GM12878 (cell line): ENCODE results near the gene PSMG3. TPM values are rescaled to one million over a fixed set of nuclear protein-coding genes. Genes with fewer than 3 reads are reported as not detected.
A peak's percentile ranks its signal among the peaks of the same experiment; 100 is the strongest.

ENCODE experiments used
- ATAC-seq: fragments of 200-7000 bp; cut with Tn5 transposase; 3 replicates; pipeline ENCODE4 v1.9.1; 2020; ENCODE audit warnings: mild to moderate bottlenecking, moderate library complexity
- BruUV-seq: library from RNA; stranded (reverse); fragments of 400-500 nt; replicated peaks from 2 replicates; lab custom pipeline; 2021; lab: Mats Ljungman, UMichigan
- CTCF ChIA-PET: fragments of 300-600 bp; sonication (Branson Sonifier 250); formaldehyde crosslinking; extraction: SDS; loops from one replicate; lab custom pipeline; 2021; ENCODE audit warnings: inconsistent platforms; lab: Yijun Ruan, JAX
- POLR2A ChIA-PET: fragments of 350-600 bp; formaldehyde crosslinking; extraction: SDS; loops from one replicate; lab custom pipeline; 2021; ENCODE audit warnings: inconsistent platforms; lab: Charles Lee
- RAD21 ChIA-PET: fragments of 300-600 bp; sonication (Branson Sonifier 250); formaldehyde crosslinking; loops from one replicate; lab custom pipeline; 2023; ENCODE audit warnings: antibody characterized with exemption; ENCODE audit not compliant: unreplicated experiment; lab: Charles Lee
- SMC1A ChIA-PET: fragments of 300-600 bp; sonication (Branson Sonifier 250); formaldehyde crosslinking; loops from one replicate; lab custom pipeline; 2023; ENCODE audit not compliant: unreplicated experiment, uncharacterized antibody; lab: Charles Lee
- DNase-seq: peaks from one replicate; pipeline ENCODE4 v3.0.0-alpha.2; 2011; ENCODE audit warnings: low read depth, low spot score
- FAIRE-seq: peaks from 3 replicates; lab custom pipeline; 2011; peaks lifted over from hg19 to GRCh38; lab: Jason Lieb, UNC
- H2AFZ ChIP-seq: 2 replicates; pipeline ENCODE4 v1.6.0; 2011; ENCODE audit warnings: low read depth, low read length, control low read depth; ENCODE audit not compliant: control insufficient read depth
- H3K27ac ChIP-seq: 2 replicates; pipeline ENCODE4 v1.5.1; 2011; ENCODE audit warnings: control low read depth; ENCODE audit not compliant: control insufficient read depth, insufficient read depth
- H3K27me3 ChIP-seq, 2 experiments: replicated peaks in 1 of 2; 2 replicates each; pipeline versions ENCODE4 v1.6.0 to v1.6.1; 2011; ENCODE audit warnings: low read length in 1 of 2; ENCODE audit not compliant: control insufficient read depth in 2 of 2, insufficient read depth in 2 of 2
- H3K36me3 ChIP-seq, 2 experiments: 2 replicates each; pipeline ENCODE4 v1.5.1; 2011; ENCODE audit warnings: low read length in 1 of 2; ENCODE audit not compliant: control insufficient read depth in 2 of 2, insufficient read depth in 2 of 2
- H3K4me1 ChIP-seq: 2 replicates; pipeline ENCODE4 v1.6.1; 2011; ENCODE audit warnings: mild to moderate bottlenecking, low read length, moderate library complexity, mixed read lengths; ENCODE audit not compliant: control insufficient read depth, insufficient read depth
- H3K4me2 ChIP-seq: 2 replicates; pipeline ENCODE4 v1.6.0; 2011; ENCODE audit warnings: control low read depth; ENCODE audit not compliant: control insufficient read depth, insufficient read depth
- H3K4me3 ChIP-seq: fragments of 200-600 bp; sonication (generic); 2 replicates; pipeline ENCODE4 v1.5.1; 2016
- H3K79me2 ChIP-seq: 2 replicates; pipeline ENCODE4 v1.6.0; 2011; ENCODE audit warnings: low read length; ENCODE audit not compliant: control insufficient read depth, insufficient read depth
- H3K9ac ChIP-seq: 2 replicates; pipeline ENCODE4 v1.8.0; 2011; ENCODE audit warnings: low read length, control low read depth, mixed read lengths; ENCODE audit not compliant: control insufficient read depth, insufficient read depth
- H3K9me3 ChIP-seq: replicated peaks from 3 replicates; pipeline ENCODE4 v1.5.1; 2011; ENCODE audit warnings: mild to moderate bottlenecking, low read length; ENCODE audit not compliant: control insufficient read depth, insufficient read depth
- H4K20me1 ChIP-seq: 2 replicates; pipeline ENCODE4 v1.6.0; 2011; ENCODE audit not compliant: control insufficient read depth, insufficient read depth
- POLR2A ChIP-seq: IDR thresholded peaks from 2 replicates; pipeline ENCODE4 v1.6.1; 2011; ENCODE audit warnings: low read depth, mild to moderate bottlenecking, low read length
- RFX5 ChIP-seq: IDR thresholded peaks from 2 replicates; pipeline ENCODE4 v1.6.1; 2011; ENCODE audit warnings: low read depth, low read length, improper control_type of control experiment
- SREBF1 ChIP-seq: IDR thresholded peaks from 2 replicates; pipeline ENCODE4 v1.6.1; 2012; ENCODE audit warnings: mild to moderate bottlenecking, low read length
- USF2 ChIP-seq: IDR thresholded peaks from 2 replicates; pipeline ENCODE4 v1.6.1; 2011; ENCODE audit warnings: low read depth, low read length, improper control_type of control experiment, borderline replicate concordance
- ZNF274 ChIP-seq: IDR thresholded peaks from one replicate; pipeline ENCODE4 v1.8.0; 2011; ENCODE audit not compliant: insufficient read length, insufficient read depth
- WGBS: methylation state at CpG from one replicate; pipeline ENCODE4 v1.1.6; 2016; ENCODE audit warnings: low lambda C conversion rate; ENCODE audit not compliant: insufficient replicate concordance, insufficient coverage; ENCODE audit errors: missing lambda C conversion rate; 5-methylcytosine and 5-hydroxymethylcytosine counted together
- in situ Hi-C: fragments of 300-500 bp; cut with MboI; formaldehyde crosslinking; loops from 9 replicates; pipeline ENCODE4 v1.14.3; 2018; ENCODE audit warnings: mixed read lengths
- intact Hi-C: fragments of 100-400 bp; cut with micrococcal nuclease; formaldehyde crosslinking; loops from one replicate; pipeline ENCODE4 v1.14.2; 2022; ENCODE audit not compliant: unreplicated experiment
- polyA plus RNA-seq, 11 experiments: library from polyadenylated mRNA; depleted of rRNA in 4 of 11; unstranded in 6 of 11; stranded (reverse) in 5 of 11; fragments of >200 nt; fragmentation: Nextera tagmentation in 4 of 11; fragmentation: Illumina TruSeq in 1 of 11; extraction: Ambion mirVana in 4 of 11; extraction: Trizol in 1 of 11; gene quantifications; 1 replicate in 1 of 11; 2 replicates in 10 of 11; pipeline versions ENCODE4 v1.2.1 to v1.2.3, GENCODE V29; 2011 to 2016; ENCODE audit warnings: inconsistent platforms in 2 of 11, missing spikeins in 2 of 11, low read depth in 1 of 11
- total RNA-seq, 4 experiments: library from RNA; depleted of rRNA in 3 of 4; stranded (reverse); fragments of >200 nt in 3 of 4; fragmentation: Illumina TruSeq in 1 of 4; extraction: Trizol in 1 of 4; gene quantifications; 2 replicates each; pipeline versions ENCODE4 v1.2.1 to v1.2.3, GENCODE V29; 2013 to 2021

The PSMG3 gene
- total and polyA plus RNA-seq, 10 of the 15 experiments (the other 5 are each of a cell fraction or from before 2014, with no cell fraction given), result 23.9 to 115 (median 60.6) TPM

- Histone ChIP-seq H3K27ac (no peak overlapping the region), H3K4me1 (no peaks in the 10 kb centered on the region), H3K4me2 (no peak overlapping the region), H4K20me1 (no peaks in the 10 kb centered on the region), H3K79me2 (no peaks in the 10 kb centered on the region), H3K36me3 (0 out of 4 replicates have a peak, but pooled peaks cover 0 to under 1% of the 10 kb centered on the region in 2 experiments), H3K9ac (no peak overlapping the region), H3K4me3 (no peak overlapping the region), H2AFZ (no peak overlapping the region), H3K27me3 (no peaks in the 10 kb centered on the region), H3K9me3 (no peaks in the 10 kb centered on the region)
- 64% methylated on average over 27 of the region's 27 CpGs for WGBS
- POLR2A ChIA-PET, result no interaction called here
- intact Hi-C loops (no loop called here), in situ Hi-C loops (no loop called here)
- no peak for TF ChIP-seq ZNF274
- TF ChIP-seq SREBF1, result no peak
- TF ChIP-seq RFX5, result no peak
- SMC1A ChIA-PET, result no interaction called here
- no peak for FAIRE-seq
- DNase-seq, result no peak
- RAD21 ChIA-PET, result no interaction called here
- no peak for ATAC-seq
- CTCF ChIA-PET, result no interaction called here
- BruUV-seq, result no TSS peak
These were observed 20.4 kb downstream of the PSMG3 start for GRCh38 chr7:1549357-1550004.

GRCh38 chr7:1548944-1549343 lies 20.9 kb downstream of the PSMG3 start:
- DNase-seq (no peak), ATAC-seq (no peak)
- Histone ChIP-seq H3K9ac (no peak overlapping the region), H3K4me3 (no peak overlapping the region), H3K36me3 (peaks cover 0 to 2% of the 10 kb centered on the region in 2 experiments; a peak in 1 of 4 replicates), H3K27ac (no peak overlapping the region), H3K4me1 (no peaks in the 10 kb centered on the region), H3K79me2 (no peaks in the 10 kb centered on the region), H4K20me1 (no peaks in the 10 kb centered on the region)
- SMC1A ChIA-PET, result no interaction called here
- CTCF ChIA-PET, result no interaction called here
- TF ChIP-seq USF2 (no peak), POLR2A (0 out of 2 replicates have a peak, but pooled peaks have one; percentile 34)
- TF ChIP-seq, all 136 proteins: peak for 1
- no peak overlapping the region for H2AFZ ChIP-seq
- POLR2A ChIA-PET, result no interaction called here
- H3K27me3 ChIP-seq, result no peaks in the 10 kb centered on the region
- intact Hi-C loops, result no loop called here
- BruUV-seq, result no TSS peak
- 68% methylated on average over 14 of the region's 14 CpGs for WGBS
- H3K9me3 ChIP-seq, result no peaks in the 10 kb centered on the region
- FAIRE-seq, result no peak
- in situ Hi-C loops, result no loop called here
- RAD21 ChIA-PET, result no interaction called here
- no peak overlapping the region for H3K4me2 ChIP-seq
